HEK293T (cell line): ENCODE results near the gene SLC25A51.
"Not testable (repeated sequence)": the region's sequence is repeated elsewhere in the genome, so short reads cannot be mapped to it uniquely, and the experiment has no call there.

Experiments
- CTCF ChIA-PET: fragments of 350-600 bp; formaldehyde crosslinking; extraction: SDS; loops from one replicate; lab custom pipeline; 2021; ENCODE audit warnings: antibody characterized with exemption, inconsistent platforms; lab: Yijun Ruan, JAX
- POLR2A ChIA-PET: fragments of 350-600 bp; formaldehyde crosslinking; extraction: SDS; loops from one replicate; lab custom pipeline; 2020; ENCODE audit warnings: antibody characterized with exemption, inconsistent platforms; lab: Yijun Ruan, JAX
- DNase-seq: peaks from one replicate; pipeline ENCODE4 v3.0.0; 2012; ENCODE audit warnings: mixed read lengths; ENCODE audit errors: extremely low spot score
- ARNT ChIP-seq: fragments of 450-650 bp; IDR thresholded peaks from 2 replicates; pipeline ENCODE4 v1.6.1; 2017; ENCODE audit warnings: mild to moderate bottlenecking
- BHLHE40 ChIP-seq: fragments of 450-650 bp; IDR thresholded peaks from 2 replicates; pipeline ENCODE4 v1.6.1; 2016; ENCODE audit warnings: mild to moderate bottlenecking, moderate library complexity, borderline replicate concordance
- CTBP1 ChIP-seq: fragments of 450-650 bp; IDR thresholded peaks from 2 replicates; pipeline ENCODE4 v1.6.1; 2016; ENCODE audit warnings: borderline replicate concordance
- ELF4 ChIP-seq: fragments of 450-650 bp; IDR thresholded peaks from 2 replicates; pipeline ENCODE4 v1.6.1; 2017; ENCODE audit warnings: antibody characterized with exemption
- FOXA1 ChIP-seq: fragments of 450-650 bp; IDR thresholded peaks from 2 replicates; pipeline ENCODE4 v1.6.1; 2016; ENCODE audit warnings: mild to moderate bottlenecking
- FOXK2 ChIP-seq: fragments of 450-650 bp; IDR thresholded peaks from 2 replicates; pipeline ENCODE4 v1.6.1; 2016; ENCODE audit warnings: mild to moderate bottlenecking
- FOXM1 ChIP-seq: fragments of 450-650 bp; IDR thresholded peaks from 2 replicates; pipeline ENCODE4 v1.6.1; 2017; ENCODE audit warnings: mild to moderate bottlenecking, borderline replicate concordance
- HDGF ChIP-seq: fragments of 450-650 bp; IDR thresholded peaks from 2 replicates; pipeline ENCODE4 v1.6.1; 2017; ENCODE audit warnings: antibody characterized with exemption, borderline replicate concordance
- L3MBTL2 ChIP-seq: fragments of 450-650 bp; conservative IDR thresholded peaks from 2 replicates; pipeline ENCODE4 v1.6.1; 2016; ENCODE audit warnings: mild to moderate bottlenecking
- LEF1 ChIP-seq: fragments of 450-650 bp; IDR thresholded peaks from 2 replicates; pipeline ENCODE4 v1.6.1; 2017; ENCODE audit warnings: mild to moderate bottlenecking, borderline replicate concordance
- NFRKB ChIP-seq: fragments of 450-650 bp; IDR thresholded peaks from 2 replicates; pipeline ENCODE4 v1.6.1; 2016; ENCODE audit warnings: mild to moderate bottlenecking, moderate library complexity
- PKNOX1 ChIP-seq: fragments of 450-650 bp; IDR thresholded peaks from 2 replicates; pipeline ENCODE4 v1.6.1; 2016
- SP1 ChIP-seq: fragments of 450-650 bp; IDR thresholded peaks from 2 replicates; pipeline ENCODE4 v1.6.1; 2017
- SUZ12 ChIP-seq: fragments of 450-650 bp; IDR thresholded peaks from 2 replicates; pipeline ENCODE4 v1.6.1; 2016; ENCODE audit warnings: mild to moderate bottlenecking
- TARDBP ChIP-seq: fragments of 450-650 bp; IDR thresholded peaks from 2 replicates; pipeline ENCODE4 v1.6.1; 2016
- ZNF384 ChIP-seq: fragments of 450-650 bp; IDR thresholded peaks from 2 replicates; pipeline ENCODE4 v1.6.1; 2016

SLC25A51 gene

GRCh38 chr9:37897665-37898064 is 6.3 kb downstream of the SLC25A51 start:
- no peak for DNase-seq
- ChIA-PET CTCF (no interaction called here), POLR2A (no interaction called here)
- TF ChIP-seq HDGF (no peak), LEF1 (no peak), L3MBTL2 (no peak), PKNOX1 (no peak), FOXK2 (no peak), NFRKB (no peak), CTBP1 (no peak), ARNT (no peak), TARDBP (no peak), FOXM1 (no peak), FOXA1 (no peak), SUZ12 (no peak)

DNA sequence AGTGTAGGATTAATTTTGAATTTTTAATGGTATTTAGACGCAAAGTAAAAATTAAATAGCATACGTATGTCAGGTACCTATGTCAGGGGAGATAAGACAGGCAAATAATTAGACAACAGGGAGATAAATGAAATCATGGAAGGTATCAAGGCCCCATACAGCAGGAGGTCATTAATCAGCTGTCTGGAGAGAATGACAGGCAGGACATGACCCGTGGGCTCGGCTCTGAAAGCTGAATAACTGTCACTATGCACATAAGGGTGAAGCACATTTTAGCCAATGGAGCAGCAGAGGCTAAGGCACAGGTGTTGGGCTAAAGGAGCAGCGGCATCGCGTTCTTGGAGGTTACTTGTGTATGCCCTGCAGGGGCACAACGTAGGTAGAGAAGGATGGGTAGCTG is 11.9 kb downstream of the SLC25A51 start:
- TF ChIP-seq PKNOX1 (peak; percentile 43; the same call in 1 of the 2 replicates), BHLHE40 (no peak), CTBP1 (no peak), SUZ12 (no peak)
- no peak for DNase-seq
- CTCF ChIA-PET, result no interaction called here
- POLR2A ChIA-PET, result no interaction called here

GRCh38 chr9:37891042-37891441 is 12.9 kb downstream of the SLC25A51 start:
- CTCF ChIA-PET, DNase-seq, POLR2A ChIA-PET: not testable (repeated sequence)

DNA sequence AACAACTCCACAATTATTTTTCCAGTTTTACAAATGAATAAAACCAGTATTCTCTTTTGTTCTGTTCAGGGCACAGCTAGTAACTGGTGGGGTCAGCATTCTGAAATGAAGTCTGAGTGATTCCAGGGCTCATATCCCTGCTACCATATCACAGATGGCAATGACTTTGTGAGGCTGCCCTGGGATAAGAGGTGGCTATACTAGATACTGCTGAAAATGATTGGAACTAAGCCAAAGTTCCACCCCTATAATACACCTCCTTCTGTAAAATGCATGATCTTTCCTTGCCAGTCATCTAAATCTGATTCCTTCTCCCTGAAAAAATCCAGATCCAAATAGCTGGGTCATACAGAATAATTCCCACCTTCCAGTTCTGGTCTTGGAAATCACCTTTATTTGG is 14.4 kb downstream of the SLC25A51 start:
- POLR2A ChIA-PET, result no interaction called here
- TF ChIP-seq LEF1 (no peak), FOXA1 (no peak), NFRKB (no peak), TARDBP (no peak), FOXK2 (no peak), HDGF (no peak), ZNF384 (no peak), BHLHE40 (no peak), CTBP1 (no peak), SUZ12 (no peak), PKNOX1 (no peak), L3MBTL2 (no peak), ELF4 (no peak), SP1 (no peak), FOXM1 (no peak), ARNT (no peak)
- DNase-seq, result no peak
- CTCF ChIA-PET, result no interaction called here

- CTCF ChIA-PET, result interaction anchor here (0.6 kb wide), 1 partner anchor 800 kb away, joined by 3 read pairs; no protein-coding TSS in a partner anchor
- DNase-seq, POLR2A ChIA-PET: not testable (repeated sequence)
Measured at GRCh38 chr9:37887977-37888583, 15.8 kb downstream of the SLC25A51 start.

GRCh38 chr9:37880916-37881479 is 22.9 kb downstream of the SLC25A51 start:
- POLR2A ChIA-PET, result no interaction called here
- CTCF ChIA-PET, result no interaction called here
- TF ChIP-seq CTBP1 (no peak), NFRKB (no peak), FOXK2 (no peak), SP1 (no peak), TARDBP (no peak), L3MBTL2 (no peak), ELF4 (no peak), ZNF384 (no peak), ARNT (no peak), FOXA1 (no peak), PKNOX1 (no peak), LEF1 (no peak), HDGF (no peak), FOXM1 (no peak), SUZ12 (no peak), BHLHE40 (no peak)
- no peak for DNase-seq
